ENCODE results near the gene RNF41. TPM values are rescaled to one million over a fixed set of nuclear protein-coding genes. Genes with fewer than 3 reads are reported as not detected.
A peak's percentile ranks its signal among the peaks of the same experiment; 100 is the strongest.

RNF41 gene
- polyA plus RNA-seq, 1 of the 3 experiments (the other 2 are of a cell fraction), result 127 TPM

DNA sequence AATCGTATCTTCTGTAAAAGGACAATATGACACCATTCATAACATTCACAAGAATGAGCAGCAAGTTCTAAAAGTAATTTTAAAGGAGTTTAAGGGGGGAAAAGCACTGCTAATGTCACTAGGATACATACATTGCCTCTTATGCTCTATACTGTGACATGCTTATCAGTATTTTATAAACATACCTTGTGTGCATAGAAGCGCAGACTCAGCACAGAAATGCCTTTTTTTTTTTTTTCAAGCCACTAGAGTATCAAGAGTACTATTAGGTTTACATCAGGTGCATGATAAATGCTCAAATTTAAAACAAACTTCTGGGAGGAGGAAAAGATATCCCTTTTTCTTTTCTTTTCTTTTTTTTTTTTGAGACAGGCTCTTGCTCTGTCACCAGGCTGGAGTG lies 18.9 kb downstream of the RNF41 start:
- no peaks in the 10 kb centered on the region for H3K79me2 ChIP-seq (ENCODE audit: insufficient read depth)
- H3K36me3 ChIP-seq (replicated peaks in 1 of 2; ENCODE audit: control insufficient read depth in 1 of 2, insufficient read depth in 2 of 2, low read length in 1 of 2), result peaks cover 25 to 38% of the 10 kb centered on the region in 2 experiments
- H3K27me3 ChIP-seq (ENCODE audit: insufficient read depth), result no peaks in the 10 kb centered on the region
- H3K4me3 ChIP-seq (ENCODE audit: low read depth in 2 of 2, low read length in 1 of 2), result no peak overlapping the region
- 0 out of 4 replicates have a peak, but pooled peaks cover 0 to 3% of the 10 kb centered on the region in 2 experiments for H3K4me1 ChIP-seq (ENCODE audit: control insufficient read depth in 1 of 2, insufficient read depth in 2 of 2, low read depth in 1 of 2, low read length in 1 of 2)
- no peak overlapping the region for H3K4me2 ChIP-seq
- no peaks in the 10 kb centered on the region for H3K9me3 ChIP-seq
- ChIA-PET POLR2A (interaction anchor here (1.3 to 1.8 kb wide), 2 partner anchors 19 to 85 kb away, joined by 3 to 8 read pairs; partner anchors contain the start of genes RNF41 and ZC3H10), CTCF (interaction anchor here (1.6 to 6.6 kb wide), 2 partner anchors 14 to 20 kb away, joined by 6 to 37 read pairs; partner anchors contain the start of genes RNF41 and SMARCC2)
- H3K9me2 ChIP-seq, result no peaks in the 10 kb centered on the region
- peaks cover 49% of the 10 kb centered on the region for H3F3A ChIP-seq (replicated peaks; ENCODE audit: insufficient read depth)
- no peak overlapping the region for H3K27ac ChIP-seq (ENCODE audit: low read depth in 2 of 2, low read length in 1 of 2)
- no peak overlapping the region for H2AFZ ChIP-seq (ENCODE audit: low read depth)
- H4K20me1 ChIP-seq (ENCODE audit: insufficient read depth), result no peaks in the 10 kb centered on the region; the same call in 1 of the 2 replicates
- DNase-seq, result no peak
- TF ChIP-seq EP300 (IDR thresholded peaks at IDR 0.05; ENCODE audit: borderline replicate concordance in 1 of 2, low read depth in 1 of 2, low read length in 1 of 2) (no peak), POLR2AphosphoS5 (IDR thresholded peaks at IDR 0.05; ENCODE audit: low read depth, low read length) (0 out of 2 replicates have a peak, but pooled peaks have one; percentile 19)
- H3K9ac ChIP-seq, result no peak overlapping the region
- 92% methylated on average over 2 of the region's 2 CpGs for WGBS (ENCODE audit: low lambda C conversion rate)

DNA sequence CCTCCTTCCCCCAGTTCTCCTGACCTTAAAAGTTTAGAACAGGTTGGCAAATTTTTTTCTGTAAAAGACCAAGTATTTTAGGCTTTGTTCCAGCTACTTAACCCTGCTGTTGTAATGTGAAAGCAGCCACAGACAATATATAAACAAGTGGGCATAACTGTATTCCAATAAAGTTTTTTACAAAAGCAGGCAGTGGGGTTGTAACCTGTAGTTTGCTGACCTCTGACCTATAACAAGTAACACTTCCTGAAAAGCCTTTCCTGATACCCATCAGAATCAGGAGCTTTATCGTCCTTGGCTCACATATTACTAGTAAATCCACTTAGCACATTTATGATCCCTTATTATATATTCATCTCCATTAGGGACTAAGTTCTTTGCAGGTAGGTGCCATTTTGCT lies 19.4 kb downstream of the RNF41 start:
- no peaks in the 10 kb centered on the region; the same call in 1 of the 2 replicates for H4K20me1 ChIP-seq (ENCODE audit: insufficient read depth)
- 75% methylated on average over 1 of the region's 1 CpG for WGBS (ENCODE audit: low lambda C conversion rate)
- CTCF ChIA-PET, result interaction anchor here (1.2 to 6.6 kb wide), 4 partner anchors 11 to 56 kb away, joined by 3 to 37 read pairs (median 6); partner anchors contain the start of genes ANKRD52, RNF41 and SMARCC2
- no peaks in the 10 kb centered on the region for H3K9me2 ChIP-seq
- H3K4me3 ChIP-seq (ENCODE audit: low read depth in 2 of 2, low read length in 1 of 2), result no peak overlapping the region
- peaks cover 53% of the 10 kb centered on the region for H3F3A ChIP-seq (replicated peaks; ENCODE audit: insufficient read depth)
- no peaks in the 10 kb centered on the region for H3K9me3 ChIP-seq
- H3K4me2 ChIP-seq, result no peak overlapping the region
- no peak for DNase-seq
- H3K9ac ChIP-seq, result no peak overlapping the region
- H3K36me3 ChIP-seq (replicated peaks in 1 of 2; ENCODE audit: control insufficient read depth in 1 of 2, insufficient read depth in 2 of 2, low read length in 1 of 2), result peaks cover 21 to 34% of the 10 kb centered on the region in 2 experiments
- peaks cover 0 to 7% of the 10 kb centered on the region in 2 experiments; a peak in 1 of 4 replicates for H3K4me1 ChIP-seq (ENCODE audit: control insufficient read depth in 1 of 2, insufficient read depth in 2 of 2, low read depth in 1 of 2, low read length in 1 of 2)
- no peak overlapping the region for H2AFZ ChIP-seq (ENCODE audit: low read depth)
- H3K79me2 ChIP-seq (ENCODE audit: insufficient read depth), result no peaks in the 10 kb centered on the region
- H3K27me3 ChIP-seq (ENCODE audit: insufficient read depth), result no peaks in the 10 kb centered on the region
- no peak overlapping the region for H3K27ac ChIP-seq (ENCODE audit: low read depth in 2 of 2, low read length in 1 of 2)
- TF ChIP-seq RXRA (IDR thresholded peaks at IDR 0.05; ENCODE audit: borderline replicate concordance, low read depth), result no peak
- no peak for TF ChIP-seq FOXM1 (IDR thresholded peaks at IDR 0.05; ENCODE audit: low read depth)
- no peak for TF ChIP-seq RAD21 (IDR thresholded peaks at IDR 0.05; ENCODE audit: low read length)
- no peak for TF ChIP-seq JUND (IDR thresholded peaks at IDR 0.05)
- no peak for TF ChIP-seq NRF1 (IDR thresholded peaks at IDR 0.05; ENCODE audit: low read depth, low read length)
- no peak for TF ChIP-seq MXI1 (IDR thresholded peaks at IDR 0.05; ENCODE audit: low read depth, low read length)
- no peak for TF ChIP-seq YY1 (IDR thresholded peaks at IDR 0.05; ENCODE audit: low read depth)
- TF ChIP-seq GATA2 (CRISPR knock-in tag; IDR thresholded peaks at IDR 0.05), result no peak
- TF ChIP-seq, protein P1, sequence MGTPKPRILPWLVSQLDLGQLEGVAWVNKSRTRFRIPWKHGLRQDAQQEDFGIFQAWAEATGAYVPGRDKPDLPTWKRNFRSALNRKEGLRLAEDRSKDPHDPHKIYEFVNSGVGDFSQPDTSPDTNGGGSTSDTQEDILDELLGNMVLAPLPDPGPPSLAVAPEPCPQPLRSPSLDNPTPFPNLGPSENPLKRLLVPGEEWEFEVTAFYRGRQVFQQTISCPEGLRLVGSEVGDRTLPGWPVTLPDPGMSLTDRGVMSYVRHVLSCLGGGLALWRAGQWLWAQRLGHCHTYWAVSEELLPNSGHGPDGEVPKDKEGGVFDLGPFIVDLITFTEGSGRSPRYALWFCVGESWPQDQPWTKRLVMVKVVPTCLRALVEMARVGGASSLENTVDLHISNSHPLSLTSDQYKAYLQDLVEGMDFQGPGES (IDR thresholded peaks at IDR 0.05; ENCODE audit: low read depth, low read length), result no peak
- TF ChIP-seq POLR2AphosphoS5 (IDR thresholded peaks at IDR 0.05; ENCODE audit: low read depth, low read length), result no peak
- no peak for TF ChIP-seq MEF2A (IDR thresholded peaks at IDR 0.05; ENCODE audit: borderline replicate concordance, low read depth)
- TF ChIP-seq TEAD4 (IDR thresholded peaks at IDR 0.05; ENCODE audit: borderline replicate concordance, insufficient read depth), result no peak
- TF ChIP-seq, protein P2, sequence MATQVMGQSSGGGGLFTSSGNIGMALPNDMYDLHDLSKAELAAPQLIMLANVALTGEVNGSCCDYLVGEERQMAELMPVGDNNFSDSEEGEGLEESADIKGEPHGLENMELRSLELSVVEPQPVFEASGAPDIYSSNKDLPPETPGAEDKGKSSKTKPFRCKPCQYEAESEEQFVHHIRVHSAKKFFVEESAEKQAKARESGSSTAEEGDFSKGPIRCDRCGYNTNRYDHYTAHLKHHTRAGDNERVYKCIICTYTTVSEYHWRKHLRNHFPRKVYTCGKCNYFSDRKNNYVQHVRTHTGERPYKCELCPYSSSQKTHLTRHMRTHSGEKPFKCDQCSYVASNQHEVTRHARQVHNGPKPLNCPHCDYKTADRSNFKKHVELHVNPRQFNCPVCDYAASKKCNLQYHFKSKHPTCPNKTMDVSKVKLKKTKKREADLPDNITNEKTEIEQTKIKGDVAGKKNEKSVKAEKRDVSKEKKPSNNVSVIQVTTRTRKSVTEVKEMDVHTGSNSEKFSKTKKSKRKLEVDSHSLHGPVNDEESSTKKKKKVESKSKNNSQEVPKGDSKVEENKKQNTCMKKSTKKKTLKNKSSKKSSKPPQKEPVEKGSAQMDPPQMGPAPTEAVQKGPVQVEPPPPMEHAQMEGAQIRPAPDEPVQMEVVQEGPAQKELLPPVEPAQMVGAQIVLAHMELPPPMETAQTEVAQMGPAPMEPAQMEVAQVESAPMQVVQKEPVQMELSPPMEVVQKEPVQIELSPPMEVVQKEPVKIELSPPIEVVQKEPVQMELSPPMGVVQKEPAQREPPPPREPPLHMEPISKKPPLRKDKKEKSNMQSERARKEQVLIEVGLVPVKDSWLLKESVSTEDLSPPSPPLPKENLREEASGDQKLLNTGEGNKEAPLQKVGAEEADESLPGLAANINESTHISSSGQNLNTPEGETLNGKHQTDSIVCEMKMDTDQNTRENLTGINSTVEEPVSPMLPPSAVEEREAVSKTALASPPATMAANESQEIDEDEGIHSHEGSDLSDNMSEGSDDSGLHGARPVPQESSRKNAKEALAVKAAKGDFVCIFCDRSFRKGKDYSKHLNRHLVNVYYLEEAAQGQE (IDR thresholded peaks at IDR 0.05; ENCODE audit: low read depth, low read length), result no peak
- POLR2A ChIA-PET, result interaction anchor here (0.6 to 1.8 kb wide), 4 partner anchors 19 to 289 kb away, joined by 3 to 8 read pairs (median 3); partner anchors contain the start of genes RNF41 and ZC3H10
